ENCODE data around the gene ROBO3.

The ROBO3 gene

DNA sequence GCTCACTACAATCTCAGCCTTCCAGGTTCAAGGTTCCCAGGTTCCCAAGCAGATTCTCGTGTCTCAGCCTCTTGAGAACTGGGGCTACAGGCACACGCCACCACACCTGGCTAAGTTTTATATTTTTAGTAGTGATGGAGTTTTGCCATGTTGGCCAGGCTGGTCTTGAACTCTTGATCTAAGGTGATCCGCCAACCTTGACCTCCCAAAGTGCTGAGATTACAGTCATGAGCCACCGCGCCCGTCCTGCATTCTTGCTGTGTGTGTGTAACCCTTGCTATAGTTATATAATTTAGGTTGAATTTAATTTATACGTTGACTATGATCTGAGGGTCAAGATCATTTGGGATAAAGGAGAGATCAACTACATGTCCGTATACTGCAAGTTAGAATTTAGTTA is 29.3 kb upstream of the ROBO3 start:
- Histone ChIP-seq H3K4me3 (ENCODE audit: extremely low read depth, insufficient read depth, low read length, poor library complexity, severe bottlenecking) (no peak overlapping the region), H3K27ac (ENCODE audit: low read depth, low read length, severe bottlenecking) (no peak overlapping the region), H3K9me3 (ENCODE audit: control insufficient read depth, low read length) (no peaks in the 10 kb centered on the region), H3K36me3 (ENCODE audit: control insufficient read depth, insufficient read depth, low read length) (no peaks in the 10 kb centered on the region), H3K4me1 (ENCODE audit: control insufficient read depth, insufficient read depth, low read length, poor library complexity, severe bottlenecking) (peaks cover 3% of the 10 kb centered on the region)
- 91 to 100% methylated on average over 4 to 8 of the region's 8 CpGs for WGBS, 2 experiments (ENCODE audit: insufficient coverage in 2 of 2)

DNA sequence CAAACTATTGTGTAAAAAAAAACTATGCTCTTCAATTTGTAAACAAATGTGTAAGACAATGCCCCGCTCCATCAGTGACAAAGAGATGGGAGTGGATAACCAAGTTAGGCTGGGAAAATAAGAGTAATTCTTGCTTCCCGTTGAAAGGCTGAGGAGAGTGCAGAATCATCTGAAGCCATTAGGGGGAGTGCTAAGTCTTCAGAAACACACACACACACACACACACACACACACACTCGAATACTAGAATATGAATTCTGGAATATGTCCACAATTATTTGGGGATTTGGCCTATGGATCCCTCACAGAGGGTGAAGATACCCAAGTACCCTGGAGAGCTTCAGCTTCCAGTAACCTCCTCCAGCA is 27.8 kb upstream of the ROBO3 start:
- Histone ChIP-seq H3K9me3 (ENCODE audit: control insufficient read depth, low read length) (no peaks in the 10 kb centered on the region), H3K4me3 (ENCODE audit: extremely low read depth, insufficient read depth, low read length, poor library complexity, severe bottlenecking) (no peak overlapping the region), H3K27ac (ENCODE audit: low read depth, low read length, severe bottlenecking) (peak overlapping the region; percentile 38), H3K4me1 (ENCODE audit: control insufficient read depth, insufficient read depth, low read length, poor library complexity, severe bottlenecking) (peaks cover 3% of the 10 kb centered on the region), H3K36me3 (ENCODE audit: control insufficient read depth, insufficient read depth, low read length) (no peaks in the 10 kb centered on the region)
- WGBS, 2 experiments (ENCODE audit: insufficient coverage in 2 of 2), result 83% methylated on average over 1 of the region's 3 CpGs; no CpG with 5 or more reads in 1 of the 2 experiments

DNA sequence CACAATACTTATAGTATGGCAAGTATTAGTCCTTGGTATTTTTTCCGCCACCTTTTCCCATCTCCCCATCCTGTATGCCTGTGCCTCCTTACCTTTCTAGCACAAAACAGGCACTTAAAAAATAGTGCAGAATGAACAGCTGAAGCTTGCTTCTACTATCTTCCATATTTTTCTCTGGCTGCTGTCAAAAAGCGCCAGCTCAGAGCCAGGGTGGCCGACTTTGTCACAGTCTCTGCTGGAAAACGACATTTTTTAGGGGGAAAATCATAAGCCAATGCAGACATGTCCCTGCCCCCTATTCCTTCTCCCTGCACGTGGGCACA is 26.5 kb upstream of the ROBO3 start:
- Histone ChIP-seq H3K9me3 (ENCODE audit: control insufficient read depth, low read length) (no peaks in the 10 kb centered on the region), H3K4me1 (ENCODE audit: control insufficient read depth, insufficient read depth, low read length, poor library complexity, severe bottlenecking) (peaks cover 3% of the 10 kb centered on the region), H3K27ac (ENCODE audit: low read depth, low read length, severe bottlenecking) (no peak overlapping the region), H3K36me3 (ENCODE audit: control insufficient read depth, insufficient read depth, low read length) (no peaks in the 10 kb centered on the region), H3K4me3 (ENCODE audit: extremely low read depth, insufficient read depth, low read length, poor library complexity, severe bottlenecking) (no peak overlapping the region)
- WGBS, 2 experiments (ENCODE audit: insufficient coverage in 2 of 2), result 27 to 40% methylated on average over 2 to 3 of the region's 5 CpGs

DNA sequence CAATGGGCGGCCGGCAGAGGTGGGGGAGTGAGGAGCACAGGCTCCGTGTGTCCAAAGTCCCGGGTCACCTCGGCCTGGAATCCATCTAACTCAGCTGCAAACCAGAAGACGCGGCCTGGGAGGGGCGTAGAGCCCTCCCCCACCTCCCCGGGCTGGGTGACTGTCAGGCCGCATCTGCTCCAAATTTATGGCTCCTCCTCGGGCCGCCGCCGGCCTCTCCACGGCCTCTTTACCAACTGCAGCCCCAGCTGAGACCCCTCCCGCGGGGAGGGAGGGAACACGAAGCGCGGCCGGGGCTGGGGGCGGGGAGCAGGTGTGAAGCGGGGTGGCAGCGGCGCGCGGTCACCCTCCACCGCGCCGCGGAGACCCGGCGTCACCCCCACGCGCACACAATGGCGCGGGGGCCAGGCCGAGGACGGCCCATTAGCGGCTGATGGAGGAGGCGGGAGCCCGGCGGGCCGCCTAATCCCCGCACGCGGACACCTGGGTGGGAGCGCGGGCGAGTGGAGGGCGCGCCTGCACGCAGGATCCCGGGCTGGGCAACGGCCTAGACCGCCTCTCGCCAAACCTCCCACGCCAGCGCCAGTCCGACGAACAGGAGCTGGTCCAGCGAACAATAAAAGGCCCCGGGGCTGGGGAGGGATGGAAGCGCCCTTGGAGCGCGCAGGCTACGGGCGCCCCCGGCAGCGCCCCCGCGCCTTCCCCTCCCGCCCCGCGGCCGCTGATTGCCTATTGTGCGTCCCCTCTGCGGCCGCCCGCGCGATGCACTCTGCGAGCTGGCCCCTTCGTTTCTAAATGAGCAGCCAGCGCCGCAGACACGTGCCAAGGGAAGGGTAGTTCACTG is 25.9 kb upstream of the ROBO3 start:
- Histone ChIP-seq H3K4me1 (ENCODE audit: control insufficient read depth, insufficient read depth, low read length, poor library complexity, severe bottlenecking) (peaks cover 3% of the 10 kb centered on the region), H3K4me3 (ENCODE audit: extremely low read depth, insufficient read depth, low read length, poor library complexity, severe bottlenecking) (peak overlapping the region; percentile 31), H3K36me3 (ENCODE audit: control insufficient read depth, insufficient read depth, low read length) (no peaks in the 10 kb centered on the region), H3K9me3 (ENCODE audit: control insufficient read depth, low read length) (no peaks in the 10 kb centered on the region), H3K27ac (ENCODE audit: low read depth, low read length, severe bottlenecking) (no peak overlapping the region)
- WGBS, 2 experiments (ENCODE audit: insufficient coverage in 2 of 2), result 1% methylated on average over 66 to 69 of the region's 87 CpGs

- H3K4me1 ChIP-seq (ENCODE audit: control insufficient read depth, insufficient read depth, low read length, poor library complexity, severe bottlenecking), result peaks cover 3% of the 10 kb centered on the region
Observed at GRCh38 chr11:124839972-124840621, 25.1 kb upstream of the ROBO3 start.

DNA sequence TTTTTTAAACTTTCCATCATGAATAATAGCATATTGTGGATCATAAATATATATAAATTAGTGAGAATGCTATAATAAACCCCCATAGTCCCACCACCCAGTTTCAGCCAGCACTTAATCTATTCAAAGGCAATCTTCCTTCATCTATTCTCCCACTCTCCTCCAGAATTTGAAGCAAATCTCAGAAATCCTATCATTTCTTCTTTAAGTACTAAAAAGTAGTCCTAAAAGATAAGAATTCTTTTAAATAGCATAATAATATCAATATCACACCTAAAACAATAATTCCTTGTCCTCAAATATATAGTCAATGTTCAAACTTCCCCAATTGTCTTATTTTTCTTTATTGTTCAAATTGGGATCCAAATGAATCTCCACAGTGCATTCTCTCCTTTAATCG is 24.6 kb upstream of the ROBO3 start:
- no peak overlapping the region for H3K4me3 ChIP-seq (ENCODE audit: extremely low read depth, insufficient read depth, low read length, poor library complexity, severe bottlenecking)
- H3K9me3 ChIP-seq (ENCODE audit: control insufficient read depth, low read length), result no peaks in the 10 kb centered on the region
- peaks cover 3% of the 10 kb centered on the region for H3K4me1 ChIP-seq (ENCODE audit: control insufficient read depth, insufficient read depth, low read length, poor library complexity, severe bottlenecking)
- H3K27ac ChIP-seq (ENCODE audit: low read depth, low read length, severe bottlenecking), result no peak overlapping the region
- 29% methylated on average over 1 of the region's 1 CpG; no CpG with 5 or more reads in 1 of the 2 experiments for WGBS, 2 experiments (ENCODE audit: insufficient coverage in 2 of 2)
- H3K36me3 ChIP-seq (ENCODE audit: control insufficient read depth, insufficient read depth, low read length), result no peaks in the 10 kb centered on the region

More at GRCh38 chr11:124839972-124840621, 25.1 kb upstream of the ROBO3 start:
- H3K36me3 ChIP-seq (ENCODE audit: control insufficient read depth, insufficient read depth, low read length), result no peaks in the 10 kb centered on the region
- 0 to 1% methylated on average over 9 to 11 of the region's 20 CpGs for WGBS, 2 experiments (ENCODE audit: insufficient coverage in 2 of 2)
- no peaks in the 10 kb centered on the region for H3K9me3 ChIP-seq (ENCODE audit: control insufficient read depth, low read length)
- peak overlapping the region; percentile 31 for H3K4me3 ChIP-seq (ENCODE audit: extremely low read depth, insufficient read depth, low read length, poor library complexity, severe bottlenecking)
- H3K27ac ChIP-seq (ENCODE audit: low read depth, low read length, severe bottlenecking), result no peak overlapping the region

DNA sequence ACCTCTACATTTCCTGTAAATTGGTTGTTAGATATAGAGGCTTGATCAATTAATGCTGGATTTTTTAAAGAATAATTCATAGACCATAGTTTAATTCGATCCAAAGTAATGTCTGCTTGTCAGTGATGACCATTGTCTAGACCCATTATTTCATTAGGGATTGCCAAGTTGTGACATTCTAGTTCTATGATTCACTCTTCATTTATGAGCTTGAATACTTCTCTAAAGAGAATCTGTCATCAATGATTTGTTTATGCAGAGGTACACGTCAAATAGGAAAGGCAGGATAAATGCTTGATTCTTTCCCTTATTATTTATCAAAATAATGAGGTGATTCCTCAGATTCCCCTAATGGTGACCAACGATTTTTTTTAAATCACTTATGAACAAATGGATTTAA is 24.0 kb upstream of the ROBO3 start:
- peaks cover 3% of the 10 kb centered on the region for H3K4me1 ChIP-seq (ENCODE audit: control insufficient read depth, insufficient read depth, low read length, poor library complexity, severe bottlenecking)
- H3K4me3 ChIP-seq (ENCODE audit: extremely low read depth, insufficient read depth, low read length, poor library complexity, severe bottlenecking), result no peak overlapping the region
- H3K27ac ChIP-seq (ENCODE audit: low read depth, low read length, severe bottlenecking), result no peak overlapping the region
- H3K36me3 ChIP-seq (ENCODE audit: control insufficient read depth, insufficient read depth, low read length), result no peaks in the 10 kb centered on the region
- 80 to 100% methylated on average over 1 of the region's 3 CpGs for whole genome bisulfite sequencing, 2 experiments (ENCODE audit: insufficient coverage in 2 of 2)
- no peaks in the 10 kb centered on the region for H3K9me3 ChIP-seq (ENCODE audit: control insufficient read depth, low read length)

DNA sequence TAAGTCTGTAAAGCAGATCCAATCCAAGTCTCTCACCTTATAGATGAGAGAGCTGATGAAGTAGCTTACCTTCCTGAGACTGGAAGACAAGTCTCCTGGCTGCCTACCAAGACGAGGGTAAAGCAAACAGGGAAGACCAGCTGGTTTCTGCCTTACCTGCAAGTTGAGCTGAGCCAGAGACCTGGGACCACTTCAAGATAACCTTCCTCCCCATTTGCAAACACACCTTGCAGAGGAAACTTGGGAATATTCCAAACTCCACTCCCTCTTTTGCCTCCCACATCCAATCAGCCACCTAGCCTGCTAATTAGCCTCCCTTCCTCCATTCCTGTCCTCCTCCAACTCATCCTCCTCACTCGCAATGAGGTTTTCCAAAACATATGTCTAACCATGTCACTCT is 23.4 kb upstream of the ROBO3 start:
- Histone ChIP-seq H3K4me3 (ENCODE audit: extremely low read depth, insufficient read depth, low read length, poor library complexity, severe bottlenecking) (no peak overlapping the region), H3K36me3 (ENCODE audit: control insufficient read depth, insufficient read depth, low read length) (no peaks in the 10 kb centered on the region), H3K27ac (ENCODE audit: low read depth, low read length, severe bottlenecking) (no peak overlapping the region), H3K9me3 (ENCODE audit: control insufficient read depth, low read length) (no peaks in the 10 kb centered on the region), H3K4me1 (ENCODE audit: control insufficient read depth, insufficient read depth, low read length, poor library complexity, severe bottlenecking) (peaks cover 3% of the 10 kb centered on the region)
- WGBS, 2 experiments (ENCODE audit: insufficient coverage in 2 of 2), result 31 to 41% methylated on average over 1 to 2 of the region's 2 CpGs

DNA sequence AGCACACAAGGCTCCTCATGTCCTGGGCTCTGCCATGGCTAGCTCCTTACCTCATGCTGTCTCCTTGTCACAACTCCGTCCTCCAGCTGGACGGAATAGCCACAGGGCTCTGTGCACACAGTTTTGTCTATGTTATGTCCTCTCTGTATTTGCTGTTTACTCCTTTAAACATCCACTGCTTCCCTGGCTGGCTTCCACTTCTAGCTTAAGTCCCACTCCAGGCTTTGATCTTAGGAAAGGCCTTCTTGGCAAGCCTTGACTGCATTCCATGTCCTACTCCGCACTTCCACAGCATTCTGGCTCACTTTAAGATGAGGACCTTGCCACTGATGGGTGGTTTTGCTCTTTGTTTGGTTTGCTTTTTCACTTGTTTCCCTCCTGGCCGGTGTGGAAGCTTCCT is 22.9 kb upstream of the ROBO3 start:
- H3K9me3 ChIP-seq (ENCODE audit: control insufficient read depth, low read length), result no peaks in the 10 kb centered on the region
- 31 to 63% methylated on average over 2 to 4 of the region's 4 CpGs for WGBS, 2 experiments (ENCODE audit: insufficient coverage in 2 of 2)
- H3K4me3 ChIP-seq (ENCODE audit: extremely low read depth, insufficient read depth, low read length, poor library complexity, severe bottlenecking), result no peak overlapping the region
- H3K36me3 ChIP-seq (ENCODE audit: control insufficient read depth, insufficient read depth, low read length), result no peaks in the 10 kb centered on the region
- H3K27ac ChIP-seq (ENCODE audit: low read depth, low read length, severe bottlenecking), result no peak overlapping the region
- H3K4me1 ChIP-seq (ENCODE audit: control insufficient read depth, insufficient read depth, low read length, poor library complexity, severe bottlenecking), result peaks cover 3% of the 10 kb centered on the region

DNA sequence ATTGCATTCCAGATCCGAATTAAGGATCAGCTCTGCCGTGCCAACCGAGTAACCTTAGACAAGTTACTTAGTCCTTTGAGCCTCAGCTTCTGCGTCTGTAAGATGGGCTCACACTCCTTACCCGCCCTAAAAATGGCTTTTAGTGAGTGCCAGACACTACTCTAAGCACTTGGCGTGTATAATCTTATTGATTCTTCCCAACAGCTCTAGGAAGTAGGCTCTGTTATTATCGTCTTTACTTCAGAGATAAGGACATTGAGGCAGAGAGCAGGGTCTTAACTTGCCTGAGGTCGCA is 21.7 kb upstream of the ROBO3 start:
- Histone ChIP-seq H3K36me3 (ENCODE audit: control insufficient read depth, insufficient read depth, low read length) (no peaks in the 10 kb centered on the region), H3K4me1 (ENCODE audit: control insufficient read depth, insufficient read depth, low read length, poor library complexity, severe bottlenecking) (peaks cover 3% of the 10 kb centered on the region), H3K27ac (ENCODE audit: low read depth, low read length, severe bottlenecking) (no peak overlapping the region), H3K4me3 (ENCODE audit: extremely low read depth, insufficient read depth, low read length, poor library complexity, severe bottlenecking) (no peak overlapping the region), H3K9me3 (ENCODE audit: control insufficient read depth, low read length) (no peaks in the 10 kb centered on the region)
- WGBS, 2 experiments (ENCODE audit: insufficient coverage in 2 of 2), result 22 to 26% methylated on average over 7 to 8 of the region's 8 CpGs

- H3K4me1 ChIP-seq (ENCODE audit: control insufficient read depth, insufficient read depth, low read length, poor library complexity, severe bottlenecking), result peaks cover 3% of the 10 kb centered on the region
- no peaks in the 10 kb centered on the region for H3K36me3 ChIP-seq (ENCODE audit: control insufficient read depth, insufficient read depth, low read length)
- H3K4me3 ChIP-seq (ENCODE audit: extremely low read depth, insufficient read depth, low read length, poor library complexity, severe bottlenecking), result no peak overlapping the region
- no peak overlapping the region for H3K27ac ChIP-seq (ENCODE audit: low read depth, low read length, severe bottlenecking)
- 17 to 46% methylated on average over 3 to 4 of the region's 8 CpGs for WGBS, 2 experiments (ENCODE audit: insufficient coverage in 2 of 2)
- H3K9me3 ChIP-seq (ENCODE audit: control insufficient read depth, low read length), result no peaks in the 10 kb centered on the region
Observed at GRCh38 chr11:124844664-124845079, 20.6 kb upstream of the ROBO3 start.

Data from mesodermal cell (in vitro differentiated cells).